ENCODE data around the gene APLP2. TPM values are rescaled to one million over a fixed set of nuclear protein-coding genes. Genes with fewer than 3 reads are reported as not detected.
A peak's percentile ranks its signal among the peaks of the same experiment; 100 is the strongest.

APLP2 gene
- total RNA-seq, 6 experiments from 2014 or later, result 333 to 490 (median 458) TPM

DNA sequence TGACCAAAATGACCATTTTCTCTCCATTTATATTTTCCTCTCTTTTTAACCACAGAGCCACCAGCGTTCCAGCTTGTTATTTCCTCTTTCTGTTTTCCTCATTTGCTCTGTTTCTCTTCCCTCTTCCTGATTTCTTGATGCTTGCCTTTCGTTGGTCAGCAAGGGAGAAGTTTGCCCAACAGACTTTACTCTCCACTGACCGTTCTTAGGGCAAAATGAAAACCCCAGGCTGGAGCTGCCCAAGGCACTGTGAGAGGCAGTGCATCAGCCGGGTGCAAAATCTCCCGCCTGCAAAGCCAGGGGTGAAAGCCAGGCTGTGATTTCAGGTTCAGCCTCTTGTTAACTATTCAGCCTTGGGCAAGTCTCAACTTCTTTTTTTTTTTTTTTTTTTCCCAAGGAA lies 26.1 kb upstream of the APLP2 start:
- Mint-ChIP-seq H3K27ac (peak overlapping the region; percentile 6; the same call in 1 of the 2 replicates), H3K36me3 (ENCODE audit: low read depth) (no peaks in the 10 kb centered on the region), H3K4me1 (ENCODE audit: low read depth) (peaks cover 18% of the 10 kb centered on the region), H3K27me3 (ENCODE audit: insufficient read depth) (no peaks in the 10 kb centered on the region; the same call in 1 of the 2 replicates), H3K4me3 (no peak overlapping the region), H3K9me3 (no peaks in the 10 kb centered on the region)
- no peak for DNase-seq
- TF ChIP-seq, protein P1, sequence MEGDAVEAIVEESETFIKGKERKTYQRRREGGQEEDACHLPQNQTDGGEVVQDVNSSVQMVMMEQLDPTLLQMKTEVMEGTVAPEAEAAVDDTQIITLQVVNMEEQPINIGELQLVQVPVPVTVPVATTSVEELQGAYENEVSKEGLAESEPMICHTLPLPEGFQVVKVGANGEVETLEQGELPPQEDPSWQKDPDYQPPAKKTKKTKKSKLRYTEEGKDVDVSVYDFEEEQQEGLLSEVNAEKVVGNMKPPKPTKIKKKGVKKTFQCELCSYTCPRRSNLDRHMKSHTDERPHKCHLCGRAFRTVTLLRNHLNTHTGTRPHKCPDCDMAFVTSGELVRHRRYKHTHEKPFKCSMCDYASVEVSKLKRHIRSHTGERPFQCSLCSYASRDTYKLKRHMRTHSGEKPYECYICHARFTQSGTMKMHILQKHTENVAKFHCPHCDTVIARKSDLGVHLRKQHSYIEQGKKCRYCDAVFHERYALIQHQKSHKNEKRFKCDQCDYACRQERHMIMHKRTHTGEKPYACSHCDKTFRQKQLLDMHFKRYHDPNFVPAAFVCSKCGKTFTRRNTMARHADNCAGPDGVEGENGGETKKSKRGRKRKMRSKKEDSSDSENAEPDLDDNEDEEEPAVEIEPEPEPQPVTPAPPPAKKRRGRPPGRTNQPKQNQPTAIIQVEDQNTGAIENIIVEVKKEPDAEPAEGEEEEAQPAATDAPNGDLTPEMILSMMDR (IDR thresholded peaks at IDR 0.05), result no peak

DNA sequence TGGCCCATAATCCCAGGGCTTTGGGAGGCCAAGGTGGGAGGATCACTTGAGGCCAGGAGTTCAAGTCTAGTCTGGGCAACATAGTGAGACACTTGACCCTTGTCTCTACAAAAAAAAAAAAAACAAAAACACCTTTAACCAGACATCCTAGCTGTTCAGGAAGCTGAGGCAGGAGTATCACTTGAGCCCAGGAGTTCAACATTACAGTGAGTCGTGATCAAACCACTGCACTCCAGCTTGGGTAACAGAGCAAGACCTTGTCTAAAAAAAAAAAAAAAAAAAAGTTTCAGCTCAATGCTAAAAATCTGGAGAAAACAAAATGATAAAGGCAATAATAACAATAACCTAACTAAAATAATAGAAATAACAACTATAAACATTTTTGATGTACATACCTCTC lies 22.6 kb upstream of the APLP2 start:
- TF ChIP-seq, protein P1 (IDR thresholded peaks at IDR 0.05), result no peak

DNA sequence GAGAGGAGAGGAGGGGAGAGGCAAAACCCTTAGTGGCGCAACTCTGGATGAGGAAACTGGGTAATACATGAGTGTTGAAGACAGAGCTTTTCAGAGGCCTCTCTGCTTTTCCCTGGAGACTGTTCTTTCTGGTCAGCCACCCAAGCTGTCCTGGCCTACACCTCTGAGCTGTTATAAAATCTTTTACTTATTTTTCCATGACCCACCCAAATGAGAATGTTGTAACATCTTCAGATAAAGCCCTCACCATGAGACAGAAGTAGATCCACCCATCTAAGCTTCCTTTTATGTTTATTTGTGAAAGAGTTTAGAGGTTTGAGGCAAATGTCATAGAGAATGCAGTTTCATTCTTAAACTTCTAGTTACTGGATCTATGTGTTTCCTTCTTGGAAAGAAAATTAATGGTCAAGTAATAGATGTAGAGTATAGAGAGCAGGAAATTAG lies 20.3 kb upstream of the APLP2 start:
- no peak overlapping the region for H3K4me3 Mint-ChIP-seq
- H3K27me3 Mint-ChIP-seq (ENCODE audit: insufficient read depth), result peaks cover 3% of the 10 kb centered on the region; the same call in 1 of the 2 replicates
- TF ChIP-seq, protein P1 (IDR thresholded peaks at IDR 0.05), result no peak
- H3K36me3 Mint-ChIP-seq (ENCODE audit: low read depth), result no peaks in the 10 kb centered on the region
- H3K9me3 Mint-ChIP-seq, result no peaks in the 10 kb centered on the region
- H3K4me1 Mint-ChIP-seq (ENCODE audit: low read depth), result peaks cover 33% of the 10 kb centered on the region
- no peak overlapping the region for H3K27ac Mint-ChIP-seq
- no peak for DNase-seq

More for the DNA sequence above, 22.6 kb upstream of the APLP2 start:
- no peak overlapping the region for H3K27ac Mint-ChIP-seq
- H3K27me3 Mint-ChIP-seq (ENCODE audit: insufficient read depth), result peaks cover 2% of the 10 kb centered on the region
- H3K9me3 Mint-ChIP-seq, result no peaks in the 10 kb centered on the region
- H3K4me3 Mint-ChIP-seq, result no peak overlapping the region
- no peak for DNase-seq
- H3K4me1 Mint-ChIP-seq (ENCODE audit: low read depth), result peaks cover 35% of the 10 kb centered on the region
- no peaks in the 10 kb centered on the region for H3K36me3 Mint-ChIP-seq (ENCODE audit: low read depth)

DNA sequence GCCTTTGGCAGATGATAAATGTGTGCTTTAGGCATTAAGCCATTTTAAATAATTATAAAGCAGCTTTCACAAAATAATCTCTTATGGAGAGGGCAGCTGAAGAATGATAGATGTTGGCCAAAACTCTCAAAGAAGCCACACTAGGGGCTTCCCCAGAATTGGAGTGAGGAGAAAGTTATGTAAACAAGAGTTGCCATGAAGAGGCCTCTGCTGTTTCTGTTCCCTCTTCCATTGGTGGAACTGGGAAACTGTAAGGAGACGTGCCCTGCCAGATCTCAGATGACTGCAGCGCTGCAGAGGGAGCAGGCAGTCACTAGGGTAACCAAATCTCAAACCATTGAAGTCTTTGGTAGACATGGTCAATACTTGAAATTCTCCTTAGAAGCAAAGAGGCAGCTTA lies 19.4 kb upstream of the APLP2 start:
- H3K27ac Mint-ChIP-seq, result no peak overlapping the region
- no peaks in the 10 kb centered on the region for H3K36me3 Mint-ChIP-seq (ENCODE audit: low read depth)
- peaks cover 40% of the 10 kb centered on the region for H3K4me1 Mint-ChIP-seq (ENCODE audit: low read depth)
- no peak for DNase-seq
- TF ChIP-seq, protein P1 (IDR thresholded peaks at IDR 0.05), result no peak
- no peak overlapping the region for H3K4me3 Mint-ChIP-seq
- H3K9me3 Mint-ChIP-seq, result no peaks in the 10 kb centered on the region
- H3K27me3 Mint-ChIP-seq (ENCODE audit: insufficient read depth), result peaks cover 3% of the 10 kb centered on the region; the same call in 1 of the 2 replicates

DNA sequence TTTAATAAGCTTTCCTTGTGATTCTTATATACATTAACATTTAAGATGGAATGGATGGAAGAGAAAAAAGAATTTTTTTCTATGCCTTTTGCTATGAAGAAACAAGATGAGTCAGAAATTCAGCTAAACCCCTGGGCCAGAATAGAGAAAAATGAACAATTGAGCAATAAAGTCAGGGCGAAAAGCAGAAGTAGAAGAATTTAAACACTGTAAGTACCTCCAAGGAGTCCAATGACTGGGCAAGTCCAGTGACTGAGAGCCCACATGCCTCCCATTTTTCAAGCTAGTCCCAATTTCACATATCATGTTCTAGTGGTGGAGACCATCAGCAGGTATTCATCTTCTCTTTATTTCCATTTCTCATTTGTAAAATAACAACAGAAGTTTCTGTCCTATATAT lies 18.6 kb upstream of the APLP2 start:
- no peak overlapping the region for H3K4me3 Mint-ChIP-seq
- TF ChIP-seq, protein P1 (IDR thresholded peaks at IDR 0.05), result no peak
- H3K27me3 Mint-ChIP-seq (ENCODE audit: insufficient read depth), result peaks cover 3% of the 10 kb centered on the region; the same call in 1 of the 2 replicates
- no peak overlapping the region; the same call in 1 of the 2 replicates for H3K27ac Mint-ChIP-seq
- DNase-seq, result peak; percentile 11
- H3K9me3 Mint-ChIP-seq, result no peaks in the 10 kb centered on the region
- H3K36me3 Mint-ChIP-seq (ENCODE audit: low read depth), result no peaks in the 10 kb centered on the region
- H3K4me1 Mint-ChIP-seq (ENCODE audit: low read depth), result peaks cover 46% of the 10 kb centered on the region

Measured in HFFc6 (cell line).